COLO829 (cell line): ENCODE results near the gene IL31.
"Not testable (repeated sequence)": the region's sequence is repeated elsewhere in the genome, so short reads cannot be mapped to it uniquely, and the experiment has no call there.

ENCODE experiments used
- DNase-seq: peaks from one replicate; pipeline ENCODE4 v3.0.0; 2012; ENCODE audit warnings: low spot score

The IL31 gene

DNA sequence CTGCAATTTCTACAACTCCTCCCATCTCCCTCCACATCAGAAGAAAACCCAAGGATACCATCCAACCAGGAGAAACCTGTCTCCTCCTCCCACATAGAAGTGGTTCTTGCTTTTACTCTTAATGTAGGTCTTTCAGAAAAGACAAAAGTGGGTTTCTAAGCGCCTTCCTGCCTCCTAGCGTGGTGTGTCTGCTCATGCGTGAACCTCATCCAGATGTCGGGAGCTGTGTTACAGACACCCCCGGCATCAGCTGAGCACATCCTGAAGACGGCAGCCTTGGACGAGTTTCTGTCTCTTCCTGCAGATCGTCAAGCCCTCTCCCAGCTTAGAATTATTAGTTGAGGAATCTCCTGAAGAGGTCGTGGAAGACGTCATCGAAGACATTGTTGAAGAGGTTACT is 18.4 kb upstream of the IL31 start:
- no peak for DNase-seq

DNA sequence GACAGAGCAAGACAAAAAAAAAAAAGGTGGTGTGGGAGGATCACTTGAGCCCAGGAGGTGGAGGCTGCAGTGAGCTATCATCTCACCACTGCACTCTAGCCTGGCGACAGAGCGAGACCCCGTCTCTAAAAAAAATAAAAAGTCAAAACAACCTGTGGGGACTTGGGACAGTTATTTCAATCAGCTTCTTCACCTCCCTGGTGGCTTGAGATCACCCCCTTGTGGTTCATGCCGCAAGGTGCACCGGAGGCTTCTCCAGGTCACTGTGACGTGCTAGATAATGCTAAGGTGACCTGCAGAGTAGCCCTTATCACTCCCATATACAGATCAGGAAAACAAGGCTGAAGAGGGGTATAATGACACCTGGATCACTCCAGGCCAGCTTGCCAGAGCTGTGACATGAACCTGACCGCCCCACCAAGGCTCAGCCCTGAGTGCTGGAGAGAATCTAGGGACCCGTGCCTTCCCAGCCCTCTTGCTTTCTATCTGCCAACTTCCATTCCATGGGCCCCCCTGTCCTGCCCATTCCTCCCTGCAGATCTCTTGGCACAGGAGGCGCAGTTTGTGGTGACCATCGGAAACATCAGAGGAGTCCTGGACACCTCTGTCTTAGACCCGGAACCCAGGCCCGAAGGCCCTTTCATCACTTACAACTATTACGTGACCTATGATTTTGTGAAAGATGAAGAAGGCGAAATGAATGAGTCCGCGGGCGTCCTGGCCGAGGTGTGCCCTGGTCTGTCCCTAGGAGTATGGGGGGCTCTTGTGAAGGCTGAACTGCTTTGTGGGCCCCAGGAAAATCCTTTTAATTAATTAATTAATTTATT is 17.0 kb upstream of the IL31 start:
- peak; percentile 66 for DNase-seq

DNA sequence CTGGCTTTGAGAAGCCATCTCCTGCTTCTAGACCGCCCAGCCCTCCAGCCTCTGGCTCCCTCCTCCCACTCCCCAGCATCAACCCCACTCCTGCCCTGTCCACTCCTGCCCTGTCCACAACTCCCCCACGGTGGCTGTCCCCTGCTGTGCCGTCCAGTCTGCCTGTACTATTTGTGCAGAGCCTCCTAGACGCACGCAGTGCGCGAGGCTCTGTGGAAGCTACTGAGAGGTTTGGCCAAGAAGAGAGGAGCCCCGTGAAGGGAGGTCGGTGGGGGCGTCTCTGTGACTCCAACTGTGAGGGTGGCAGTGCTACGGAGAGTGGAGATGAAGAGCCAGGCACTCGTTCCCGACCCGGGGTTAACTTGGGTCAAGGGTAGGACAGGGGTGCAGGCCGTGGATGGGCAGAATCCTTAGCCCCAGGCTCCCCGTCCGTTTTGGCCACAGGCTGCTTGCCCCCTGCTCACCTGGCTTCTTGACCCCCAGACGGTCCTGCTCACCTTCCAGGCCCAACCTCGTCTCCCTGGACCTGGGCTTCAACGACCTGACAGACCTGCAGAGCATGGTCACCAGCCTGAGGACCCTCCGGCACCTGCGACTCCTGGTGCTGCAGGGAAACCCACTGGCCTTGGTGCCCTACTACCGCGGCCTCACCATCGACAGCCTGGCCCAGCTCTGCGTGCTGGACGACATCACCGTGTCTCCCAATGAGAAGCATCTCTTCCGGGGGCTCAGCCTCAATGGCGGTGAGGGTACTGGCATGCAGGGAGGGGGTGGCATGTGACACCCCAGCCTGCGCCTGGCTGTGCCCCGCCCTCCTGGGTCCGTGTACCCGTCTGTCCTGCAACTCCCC is 15.8 kb upstream of the IL31 start:
- DNase-seq: no peak

DNA sequence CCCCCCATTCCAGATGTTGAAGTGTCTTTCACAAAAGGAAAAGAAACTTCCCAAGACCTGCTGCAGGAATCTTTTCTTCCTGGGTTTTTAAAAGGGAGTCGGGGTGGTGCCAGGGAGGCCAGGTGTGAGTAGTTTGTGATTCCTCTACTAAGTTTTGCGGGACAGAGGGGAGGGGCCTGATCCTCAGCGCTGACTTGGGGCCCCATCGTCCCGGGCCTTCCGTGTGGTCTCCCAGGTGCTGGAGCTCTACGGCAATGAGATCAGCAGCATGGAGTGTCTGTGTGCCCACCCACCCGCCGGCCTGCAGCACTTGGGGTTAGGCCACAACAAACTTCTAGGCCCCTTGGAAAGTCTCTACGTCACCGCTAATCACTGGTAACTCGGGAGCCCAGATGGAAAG is 13.4 kb upstream of the IL31 start:
- DNase-seq: no peak

DNA sequence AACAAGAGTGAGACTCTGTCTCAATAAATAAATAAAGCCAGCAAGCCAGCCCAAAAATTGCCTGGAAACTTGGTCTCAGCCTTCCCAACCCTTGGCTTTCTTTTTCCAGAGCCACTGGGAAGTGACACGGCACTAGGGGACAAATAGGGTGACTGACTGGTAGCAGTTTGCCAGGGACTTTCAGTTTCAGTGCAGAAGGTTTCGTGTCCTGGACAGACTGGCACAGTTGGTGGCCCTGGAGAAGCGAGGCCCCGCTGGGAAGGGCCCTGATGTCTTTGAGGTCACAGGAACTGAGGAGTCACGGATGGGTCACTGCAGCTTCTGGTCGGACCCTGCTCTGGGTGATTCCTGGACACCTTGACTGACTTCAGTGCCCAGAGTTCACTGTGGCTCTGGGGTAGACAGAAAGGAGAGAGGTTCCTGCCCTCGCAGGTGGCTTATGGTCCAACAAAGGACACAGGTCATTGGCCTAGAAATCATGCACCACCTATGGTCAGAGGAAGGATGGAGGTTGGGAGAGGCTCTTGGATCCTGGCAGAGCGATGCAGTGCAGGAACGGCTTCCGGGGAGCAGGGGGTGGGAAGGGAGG is 11.6 kb upstream of the IL31 start:
- no peak for DNase-seq

DNA sequence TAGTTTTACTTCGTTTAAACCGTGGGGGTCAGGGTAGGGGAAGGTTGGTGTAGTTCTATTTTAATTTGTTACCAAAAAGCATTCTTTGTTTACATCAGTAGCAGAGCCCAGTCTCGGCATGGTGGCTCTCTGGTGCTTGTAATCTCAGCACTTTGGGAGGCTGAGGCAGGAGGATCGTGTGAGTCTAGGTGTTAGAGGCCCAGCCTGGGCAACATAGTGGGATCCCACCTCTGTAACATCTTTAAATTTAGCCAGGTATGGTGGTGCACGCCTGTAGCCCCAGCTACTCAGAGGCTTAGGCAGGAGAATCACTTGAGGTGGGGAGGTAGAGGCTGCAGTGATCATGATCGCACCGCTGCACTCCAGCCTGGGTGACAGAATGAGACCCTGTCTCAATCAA is 11.1 kb upstream of the IL31 start:
- DNase-seq: no peak

DNA sequence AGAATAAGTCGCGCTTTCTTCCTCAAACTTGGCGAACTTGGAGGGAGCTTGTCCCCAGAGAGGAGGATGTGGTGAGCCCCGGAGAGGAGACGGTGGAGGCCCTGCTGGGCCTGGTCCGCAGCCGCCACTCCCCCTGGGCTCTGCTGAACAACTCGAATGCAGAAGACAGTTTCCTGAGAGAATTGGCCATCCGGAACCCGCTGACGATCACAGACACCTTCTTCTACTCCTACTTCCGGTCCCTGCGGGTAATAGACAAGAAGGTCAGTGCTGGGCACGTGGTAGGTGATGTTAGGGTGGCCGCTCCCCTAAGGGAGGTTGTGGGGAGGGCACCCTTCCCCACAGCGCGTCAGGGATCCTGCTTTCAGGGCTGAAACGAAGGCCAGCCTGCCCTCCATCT is 10.5 kb upstream of the IL31 start:
- DNase-seq: no peak

DNA sequence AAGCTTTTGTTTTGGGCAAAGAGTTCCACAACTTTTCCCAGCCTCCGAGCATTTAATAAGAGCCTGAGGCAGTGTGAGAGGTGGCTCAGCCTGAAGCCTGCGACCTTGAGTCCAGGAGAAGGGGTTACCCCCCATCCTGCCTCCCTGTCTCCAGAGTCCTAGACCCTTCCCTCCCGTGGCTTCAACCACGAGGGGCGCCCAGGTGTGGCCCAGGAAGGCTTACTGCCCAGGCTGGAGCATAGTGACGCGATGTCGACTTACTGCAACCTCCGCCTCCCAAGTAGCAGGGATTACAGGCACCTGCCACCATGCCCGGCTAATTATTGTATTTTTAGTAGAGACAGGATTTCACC is 9.5 kb upstream of the IL31 start:
- no peak for DNase-seq

DNA sequence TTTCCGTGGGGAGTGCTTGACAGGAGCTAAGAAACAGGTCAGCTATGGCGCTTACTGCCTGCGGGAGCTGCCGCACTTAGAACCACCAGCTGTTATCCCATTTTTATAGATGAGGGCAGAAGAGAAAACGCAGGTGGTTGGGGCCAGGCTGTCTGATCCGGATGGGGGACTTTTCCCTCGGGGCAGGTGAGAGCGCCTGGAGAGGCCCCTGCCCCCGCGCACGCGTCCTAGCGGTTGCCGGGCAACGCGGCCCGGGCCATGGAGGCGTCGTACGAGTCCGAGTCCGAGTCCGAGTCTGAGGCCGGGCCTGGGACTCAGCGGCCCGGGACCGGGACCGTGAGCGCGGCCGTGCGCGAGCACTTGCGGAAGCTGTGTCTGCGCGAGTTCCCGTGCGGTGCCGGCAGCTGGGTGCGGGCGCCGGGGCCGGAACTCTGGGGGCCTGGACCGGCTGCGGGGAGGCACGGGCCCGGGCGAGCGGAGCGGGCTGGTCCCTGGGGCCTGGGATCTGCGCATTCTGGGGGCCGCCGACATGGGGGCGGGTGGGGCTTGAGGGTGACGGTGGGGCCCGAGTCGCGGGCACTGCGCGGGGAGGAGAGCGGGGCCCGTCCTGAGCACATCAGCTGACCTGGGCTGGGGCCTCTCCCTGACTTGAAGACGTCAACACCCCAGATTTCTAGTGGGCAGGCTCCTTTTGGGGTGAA is 9.0 kb upstream of the IL31 start, which contains the start of gene LRRC43:
Gene LRRC43, plus strand, starts transcription at position 237 of the 701 bp plus-strand sequence. Its CDS starts 22 bp downstream, at position 259.
- no peak for DNase-seq

DNA sequence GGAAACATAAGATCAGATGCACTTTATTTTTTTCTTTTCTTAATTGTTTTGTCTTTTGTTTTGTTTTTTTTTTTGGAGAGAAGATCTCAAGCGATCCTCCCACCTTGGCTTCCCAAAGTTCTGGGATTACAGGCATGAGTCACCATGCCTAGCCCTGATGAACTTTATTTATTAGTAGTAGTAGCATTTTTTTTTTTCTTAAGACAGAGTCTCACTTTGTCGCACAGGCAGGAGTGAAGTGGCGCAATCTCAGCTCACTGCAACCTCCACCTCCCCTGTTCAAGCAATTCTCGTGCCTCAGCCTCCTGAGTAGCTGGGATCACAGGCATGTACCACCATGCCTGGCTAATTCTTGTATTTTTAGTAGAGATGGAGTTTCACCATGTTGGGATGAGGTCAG is 2.5 kb upstream of the IL31 start:
- DNase-seq: not testable (repeated sequence)

DNA sequence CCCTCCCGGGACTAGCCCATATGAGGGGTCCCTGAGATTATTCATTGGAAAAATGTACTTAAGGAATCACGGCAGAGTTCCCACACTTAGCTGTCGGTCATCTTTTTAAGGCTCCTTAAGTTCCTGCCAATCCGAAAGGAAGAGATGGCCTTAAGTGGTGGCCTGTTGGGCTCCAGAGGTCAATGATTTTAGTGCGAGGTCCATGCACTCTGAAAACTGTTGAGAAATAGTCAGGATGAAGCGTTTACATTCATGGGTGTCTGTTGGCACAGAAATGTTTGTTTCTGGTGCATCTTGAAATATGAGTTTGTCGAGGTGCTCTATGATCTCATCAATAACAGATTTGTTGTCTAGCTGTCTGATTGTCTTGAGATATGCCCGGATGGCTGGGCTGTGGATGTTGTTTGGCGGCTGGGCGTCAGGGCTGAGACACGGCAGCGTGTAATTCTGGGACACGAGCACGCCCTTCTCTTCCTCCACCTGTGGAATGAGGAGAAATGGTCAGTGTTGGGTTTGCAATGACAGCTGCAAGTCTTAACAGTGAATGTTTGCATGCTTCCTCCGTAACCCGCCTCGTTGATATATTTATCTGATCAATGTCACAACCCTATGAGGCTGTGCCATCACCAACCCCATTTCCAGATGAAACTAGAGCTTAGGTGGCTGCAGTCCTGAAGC is 1.6 kb downstream of the IL31 start:
- DNase-seq: no peak

DNA sequence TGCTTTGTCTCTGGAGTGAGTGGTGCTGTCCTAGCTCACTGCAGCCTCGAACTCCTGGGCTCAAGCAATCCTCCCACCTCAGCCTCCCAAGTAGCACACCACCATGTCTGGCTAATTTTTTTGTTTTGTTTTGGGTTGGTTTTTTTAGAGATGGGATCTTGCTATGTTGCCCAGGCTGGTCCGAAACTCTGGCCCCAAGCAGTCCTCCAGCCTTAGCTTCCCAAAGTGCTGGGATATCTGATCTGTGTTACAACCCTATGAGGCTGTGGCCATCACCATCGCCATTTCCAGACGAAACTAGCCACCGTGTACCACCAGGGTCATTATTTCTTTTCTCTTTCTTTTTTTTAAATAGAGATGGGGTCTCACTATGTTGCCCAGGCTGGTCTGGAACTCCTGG is 2.6 kb downstream of the IL31 start:
- DNase-seq: no peak

DNA sequence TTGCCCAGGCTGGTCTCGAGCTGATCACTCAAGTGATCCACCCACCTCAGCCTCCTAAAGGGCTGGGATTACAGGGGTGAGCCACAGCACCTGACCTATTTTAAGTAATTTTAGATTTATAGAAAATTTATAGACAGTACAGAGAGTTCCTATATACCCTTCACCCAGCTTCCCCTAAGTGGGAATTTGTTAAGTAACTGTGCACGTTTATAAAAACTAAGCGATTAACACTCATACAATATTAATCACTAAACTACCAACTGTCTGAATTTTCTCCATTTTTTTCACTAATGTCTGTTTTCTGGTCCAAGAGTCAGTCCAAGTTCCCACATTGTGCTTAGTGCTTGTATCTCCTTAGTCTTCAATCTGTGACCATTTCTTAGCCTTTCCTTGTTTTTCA is 5.5 kb downstream of the IL31 start:
- no peak for DNase-seq

DNA sequence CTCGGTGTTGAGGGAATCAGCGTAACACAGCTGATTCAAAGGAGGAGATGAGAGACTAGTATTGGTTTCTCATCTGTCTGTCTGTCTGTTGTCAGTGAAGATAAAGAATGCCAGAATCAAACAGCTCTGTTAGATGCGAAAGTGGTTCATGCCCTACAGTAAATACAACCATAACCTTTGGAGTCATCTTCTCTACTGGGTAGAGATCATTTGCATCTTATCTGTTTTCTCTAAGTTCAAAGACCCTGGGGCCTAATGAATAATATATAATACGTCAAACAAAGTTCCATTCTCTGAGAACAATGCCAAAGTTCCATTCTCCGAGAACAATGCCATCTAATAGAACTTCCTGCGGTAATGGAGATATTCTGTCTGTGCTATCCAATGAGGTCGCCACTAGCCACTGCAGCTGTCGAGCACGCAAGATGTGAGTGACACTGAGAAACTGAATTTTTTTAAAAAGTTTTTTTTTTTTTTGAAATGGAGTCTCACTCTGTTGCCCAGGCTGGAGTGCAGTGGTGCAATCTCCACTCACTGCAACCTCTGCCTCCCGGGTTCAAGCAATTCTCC is 6.6 kb downstream of the IL31 start:
- DNase-seq: no peak

DNA sequence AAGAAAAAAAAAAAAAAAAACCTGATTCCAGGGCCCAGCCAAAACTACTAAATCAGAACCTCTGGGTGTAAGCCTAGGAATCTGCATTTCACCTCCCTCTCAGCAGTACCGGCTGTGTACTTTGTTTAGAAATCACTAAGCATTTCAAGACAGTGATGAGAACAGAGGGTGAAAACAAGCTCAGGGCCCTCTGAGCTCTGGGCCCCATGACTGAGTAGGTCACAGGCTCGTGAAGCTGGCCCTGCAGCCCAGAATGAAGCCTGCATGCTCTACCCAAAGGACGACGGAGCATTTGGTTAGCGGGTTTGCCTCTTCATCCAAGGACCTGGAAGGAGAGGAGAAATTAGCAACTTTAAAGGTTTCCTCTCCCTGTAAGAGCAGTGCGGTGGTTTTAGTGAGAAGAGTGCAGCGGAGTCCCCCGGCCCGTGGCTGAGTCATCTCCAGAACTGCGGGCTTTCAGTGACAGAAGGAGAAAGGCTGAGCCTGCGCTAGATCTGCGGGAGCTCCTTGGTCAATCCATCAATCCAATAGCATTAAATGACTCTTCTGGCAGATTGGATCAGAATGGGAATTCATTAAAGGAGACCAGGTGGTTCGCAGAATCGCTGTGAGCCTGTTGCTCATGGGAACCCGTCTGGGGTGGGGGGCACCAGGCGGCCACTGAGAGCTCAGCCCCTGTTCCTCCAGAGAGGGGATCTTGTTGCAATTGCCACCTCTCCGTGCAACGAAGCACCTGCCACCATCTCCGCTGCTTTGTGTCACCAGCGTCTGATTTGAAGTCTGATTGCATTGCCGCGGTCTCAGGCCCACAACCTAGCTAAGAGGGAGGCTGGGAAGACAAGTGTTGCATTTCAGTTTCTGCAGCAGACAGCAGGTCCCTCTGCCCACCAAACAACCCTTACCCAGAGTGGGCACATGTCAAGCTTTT is 7.3 kb downstream of the IL31 start:
- no peak for DNase-seq

DNA sequence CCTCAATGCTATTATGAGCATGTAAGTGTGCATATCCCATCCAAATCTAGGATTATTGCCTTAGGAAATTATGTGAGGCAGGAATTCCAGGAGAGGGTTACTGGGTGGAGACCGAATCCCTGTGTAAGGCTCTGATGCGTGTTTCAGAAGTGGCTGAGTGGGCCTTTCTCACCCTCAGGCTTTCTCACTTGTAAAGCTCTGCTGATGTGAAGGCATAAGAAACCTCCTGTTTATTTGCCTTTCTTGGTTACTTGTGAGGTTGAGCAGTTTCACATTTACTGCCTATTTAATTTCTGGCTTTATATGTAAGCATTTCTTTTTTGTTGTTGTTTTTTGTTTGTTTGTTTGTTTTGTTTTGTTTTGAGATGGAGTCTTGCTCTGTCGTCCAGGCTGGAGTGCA is 11.0 kb downstream of the IL31 start:
- no peak for DNase-seq

DNA sequence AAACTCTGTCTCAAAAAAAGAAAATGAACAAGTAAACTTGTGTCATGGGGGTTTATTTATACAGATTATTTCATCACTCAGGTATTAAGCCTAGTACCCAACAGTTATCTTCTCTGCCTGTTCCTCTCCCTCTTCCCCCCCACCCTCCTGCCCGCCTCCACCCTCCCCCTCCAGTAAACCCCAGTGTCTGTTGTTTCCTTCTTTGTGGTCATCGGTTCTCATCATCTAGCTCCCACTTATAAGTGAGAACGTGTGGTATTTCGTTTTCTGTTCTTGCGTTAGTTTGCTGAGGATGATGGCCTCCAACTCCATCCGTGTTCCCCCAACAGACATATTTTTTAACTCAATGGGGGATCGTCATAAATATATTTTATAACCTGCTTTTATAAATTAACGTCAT is 12.3 kb downstream of the IL31 start:
- no peak for DNase-seq

DNA sequence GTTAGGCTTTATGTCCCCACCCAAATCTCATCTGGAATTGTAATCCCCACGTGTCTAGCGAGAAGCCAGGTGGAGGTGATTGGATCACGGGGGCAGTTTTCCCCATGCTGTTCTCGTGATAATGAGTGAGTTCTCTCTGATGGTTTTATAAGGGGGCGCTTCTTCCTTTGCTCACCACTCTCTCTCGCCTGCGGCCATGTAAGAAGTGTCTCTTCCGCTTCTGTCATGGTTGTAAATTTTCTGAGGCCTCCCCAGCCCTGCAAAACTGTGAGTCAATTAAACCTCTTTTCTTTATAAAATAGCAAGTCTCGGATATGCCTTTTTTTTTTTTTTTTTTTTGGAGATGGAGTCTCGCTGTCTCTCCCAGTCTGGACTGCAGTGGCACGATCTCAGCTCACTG is 13.3 kb downstream of the IL31 start:
- no peak for DNase-seq

DNA sequence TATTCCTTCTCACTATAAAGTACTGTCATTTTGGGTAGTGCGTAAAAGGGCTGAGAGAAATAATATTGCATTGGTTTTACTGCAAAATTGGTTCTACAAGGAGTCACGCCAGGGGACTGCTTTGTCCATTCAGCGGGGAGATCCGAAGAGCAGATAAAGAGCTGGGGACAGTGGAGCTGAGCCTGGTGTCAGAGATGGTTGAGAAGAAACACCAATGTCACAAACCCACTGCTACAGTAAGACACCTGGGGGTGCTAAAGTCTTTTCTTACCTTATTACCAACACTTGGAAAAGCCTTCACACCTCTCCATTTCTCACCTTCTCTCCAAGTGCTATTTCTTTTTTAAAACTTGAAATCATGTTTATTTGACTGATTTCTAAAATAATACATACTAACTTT is 14.1 kb downstream of the IL31 start:
- DNase-seq: no peak

DNA sequence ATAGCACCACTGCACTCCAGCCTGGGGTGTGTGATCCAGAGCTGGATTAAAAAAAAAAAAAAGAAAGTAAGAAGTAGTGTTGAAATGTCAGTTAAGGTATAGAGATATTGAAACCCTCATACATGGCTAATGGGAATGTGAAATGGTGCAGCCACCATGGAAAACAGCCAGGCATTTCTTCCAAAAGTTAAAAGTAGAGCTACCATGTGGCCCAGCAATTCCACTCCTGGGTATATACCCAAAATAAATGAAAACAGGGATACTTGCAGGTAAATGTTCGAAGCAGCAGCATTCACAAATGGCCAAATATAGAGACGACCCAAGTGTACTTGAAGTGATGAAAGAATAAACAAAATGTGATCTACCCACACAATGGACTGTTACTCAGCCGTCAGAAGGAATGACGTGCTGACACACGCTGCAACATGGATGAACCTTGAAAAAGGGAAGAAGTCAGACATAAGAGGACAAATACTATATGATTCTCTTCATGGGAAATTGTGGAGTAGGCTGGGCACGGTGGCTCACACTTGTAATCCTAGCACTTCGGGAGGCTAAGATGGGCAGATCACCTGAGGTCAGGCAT is 15.2 kb downstream of the IL31 start:
- no peak for DNase-seq
